OCI-LY7 (cell line): Measurements from ENCODE around the gene CNTNAP5. TPM values are rescaled to one million over a fixed set of nuclear protein-coding genes. Genes with fewer than 3 reads are reported as not detected.

Experiments used
- BruUV-seq: library from RNA; stranded (reverse); fragments of 400-500 nt; replicated peaks from 2 replicates; lab custom pipeline; 2021; lab: Mats Ljungman, UMichigan
- CTCF ChIA-PET: fragments of 300-600 bp; sonication (Branson Sonifier 250); formaldehyde crosslinking; loops from one replicate; lab custom pipeline; 2022; ENCODE audit warnings: antibody characterized with exemption; ENCODE audit not compliant: unreplicated experiment; lab: Charles Lee
- POLR2A ChIA-PET: fragments of 300-600 bp; sonication (Branson Sonifier 250); formaldehyde crosslinking; loops from one replicate; lab custom pipeline; 2022; ENCODE audit warnings: antibody characterized with exemption; lab: Charles Lee
- DNase-seq: peaks from one replicate; pipeline ENCODE4 v3.0.0-alpha.2; 2015; ENCODE audit warnings: low spot score
- H2AFZ ChIP-seq: fragments of 200-600 bp; sonication (generic), shearing (Covaris generic); 2 replicates; pipeline ENCODE4 v1.6.1; 2014; ENCODE audit warnings: mild to moderate bottlenecking, antibody characterized with exemption, low read length, moderate library complexity
- H3K27ac ChIP-seq: fragments of 200-600 bp; sonication (generic); 2 replicates; pipeline ENCODE4 v1.5.1; 2014; ENCODE audit warnings: mixed run types, low read depth, mild to moderate bottlenecking, moderate library complexity, low read length, inconsistent platforms; ENCODE audit not compliant: poor library complexity, severe bottlenecking
- H3K36me3 ChIP-seq: fragments of 200-600 bp; sonication (generic); 2 replicates; pipeline ENCODE4 v1.6.1; 2014; ENCODE audit warnings: mild to moderate bottlenecking, antibody characterized with exemption, low read length, moderate library complexity, mixed read lengths; ENCODE audit not compliant: insufficient read depth
- H3K4me1 ChIP-seq: fragments of 200-600 bp; sonication (generic); 2 replicates; pipeline ENCODE4 v1.5.1; 2014; ENCODE audit warnings: mild to moderate bottlenecking, low read length; ENCODE audit not compliant: insufficient read depth, poor library complexity, severe bottlenecking
- H3K4me2 ChIP-seq: fragments of 200-600 bp; sonication (generic); 2 replicates; pipeline ENCODE4 v1.6.1; 2014; ENCODE audit warnings: mild to moderate bottlenecking, low read length
- H3K4me3 ChIP-seq: fragments of 200-600 bp; sonication (generic); 2 replicates; pipeline ENCODE4 v1.5.1; 2014; ENCODE audit warnings: mild to moderate bottlenecking, low read depth, low read length; ENCODE audit not compliant: poor library complexity, severe bottlenecking
- H3K79me2 ChIP-seq: fragments of 200-600 bp; sonication (generic); 2 replicates; pipeline ENCODE4 v1.6.1; 2016; ENCODE audit warnings: low read depth, mild to moderate bottlenecking, low read length, moderate library complexity, mixed read lengths; ENCODE audit not compliant: insufficient read depth
- H3K9me2 ChIP-seq: fragments of 200-600 bp; sonication (generic); 2 replicates; pipeline ENCODE4 v1.6.1; 2016; ENCODE audit warnings: mild to moderate bottlenecking, low read length, mixed read lengths; ENCODE audit not compliant: insufficient read depth
- H3K9me3 ChIP-seq: fragments of 200-600 bp; sonication (generic); 2 replicates; pipeline ENCODE4 v1.6.1; 2014; ENCODE audit warnings: mild to moderate bottlenecking, mixed run types, low read length, mixed read lengths
- H4K20me1 ChIP-seq: fragments of 200-600 bp; sonication (generic); 2 replicates; pipeline ENCODE4 v1.6.1; 2014; ENCODE audit warnings: mild to moderate bottlenecking, antibody characterized with exemption, low read length, moderate library complexity, mixed read lengths; ENCODE audit not compliant: insufficient read depth
- EZH2phosphoT487 ChIP-seq: fragments of 200-600 bp; sonication (generic); IDR thresholded peaks from 2 replicates; pipeline ENCODE4 v1.6.1; 2018; ENCODE audit warnings: low read depth, borderline replicate concordance, mild to moderate bottlenecking, mixed run types, antibody characterized with exemption, low read length, moderate library complexity, mixed read lengths
- intact Hi-C: fragments of 100-400 bp; cut with micrococcal nuclease; formaldehyde crosslinking; loops from one replicate; pipeline ENCODE4 v1.10.0; 2022; ENCODE audit not compliant: unreplicated experiment
- total RNA-seq, 2 experiments: library from RNA; depleted of rRNA in 1 of 2; stranded (reverse); fragments of >200 nt in 1 of 2; shearing (Covaris generic) in 1 of 2; gene quantifications; 2 replicates each; pipeline ENCODE4 v1.2.3, GENCODE V29; 2014 to 2022
- TF ChIP-seq, protein P1 (sequence below): fragments of 200-600 bp; sonication (generic); conservative IDR thresholded peaks from 2 replicates; pipeline ENCODE4 v1.5.1; 2014; ENCODE audit warnings: mild to moderate bottlenecking, antibody characterized with exemption, low read length, moderate library complexity, mixed read lengths

Gene CNTNAP5
- total RNA-seq, 2 experiments from 2014 or later = not detected

DNA sequence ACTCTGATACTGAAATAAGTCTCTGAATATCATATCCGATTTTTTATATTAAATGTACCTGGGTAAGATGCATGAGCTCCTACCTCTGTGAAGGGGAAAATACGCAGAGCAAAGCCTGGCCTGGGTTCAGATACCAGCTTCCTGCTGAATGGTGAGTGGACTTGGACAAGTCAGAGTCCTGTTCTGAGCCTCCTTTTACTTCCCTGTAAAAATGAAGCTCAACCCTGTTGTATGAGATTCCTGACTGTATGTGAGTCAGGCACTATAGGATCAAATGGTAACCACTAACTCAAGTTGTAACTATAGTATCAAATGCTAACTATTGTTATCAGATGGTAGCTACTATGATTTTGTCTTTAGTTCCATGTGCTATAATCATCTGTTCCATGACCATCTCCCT is 561.7 kb downstream of the CNTNAP5 start:
- POLR2A ChIA-PET = interaction anchor here (0.8 kb wide), 1 partner anchor 8 kb away, joined by 3 read pairs; no protein-coding TSS in a partner anchor
- no peaks in the 10 kb centered on the region for H4K20me1 ChIP-seq
- H3K4me1 ChIP-seq = no peaks in the 10 kb centered on the region
- H3K79me2 ChIP-seq = no peaks in the 10 kb centered on the region
- no peak overlapping the region for H3K4me2 ChIP-seq
- H3K27ac ChIP-seq = no peak overlapping the region
- H3K4me3 ChIP-seq = no peak overlapping the region
- DNase-seq = no peak
- CTCF ChIA-PET = no interaction called here
- TF ChIP-seq EZH2phosphoT487 = no peak
- TF ChIP-seq, protein P1, sequence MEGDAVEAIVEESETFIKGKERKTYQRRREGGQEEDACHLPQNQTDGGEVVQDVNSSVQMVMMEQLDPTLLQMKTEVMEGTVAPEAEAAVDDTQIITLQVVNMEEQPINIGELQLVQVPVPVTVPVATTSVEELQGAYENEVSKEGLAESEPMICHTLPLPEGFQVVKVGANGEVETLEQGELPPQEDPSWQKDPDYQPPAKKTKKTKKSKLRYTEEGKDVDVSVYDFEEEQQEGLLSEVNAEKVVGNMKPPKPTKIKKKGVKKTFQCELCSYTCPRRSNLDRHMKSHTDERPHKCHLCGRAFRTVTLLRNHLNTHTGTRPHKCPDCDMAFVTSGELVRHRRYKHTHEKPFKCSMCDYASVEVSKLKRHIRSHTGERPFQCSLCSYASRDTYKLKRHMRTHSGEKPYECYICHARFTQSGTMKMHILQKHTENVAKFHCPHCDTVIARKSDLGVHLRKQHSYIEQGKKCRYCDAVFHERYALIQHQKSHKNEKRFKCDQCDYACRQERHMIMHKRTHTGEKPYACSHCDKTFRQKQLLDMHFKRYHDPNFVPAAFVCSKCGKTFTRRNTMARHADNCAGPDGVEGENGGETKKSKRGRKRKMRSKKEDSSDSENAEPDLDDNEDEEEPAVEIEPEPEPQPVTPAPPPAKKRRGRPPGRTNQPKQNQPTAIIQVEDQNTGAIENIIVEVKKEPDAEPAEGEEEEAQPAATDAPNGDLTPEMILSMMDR = no peak
- H2AFZ ChIP-seq = no peak overlapping the region
- H3K36me3 ChIP-seq = no peaks in the 10 kb centered on the region
- BruUV-seq = no TSS peak
- intact Hi-C loops = no loop called here
- no peaks in the 10 kb centered on the region for H3K9me2 ChIP-seq
- H3K9me3 ChIP-seq = no peaks in the 10 kb centered on the region

DNA sequence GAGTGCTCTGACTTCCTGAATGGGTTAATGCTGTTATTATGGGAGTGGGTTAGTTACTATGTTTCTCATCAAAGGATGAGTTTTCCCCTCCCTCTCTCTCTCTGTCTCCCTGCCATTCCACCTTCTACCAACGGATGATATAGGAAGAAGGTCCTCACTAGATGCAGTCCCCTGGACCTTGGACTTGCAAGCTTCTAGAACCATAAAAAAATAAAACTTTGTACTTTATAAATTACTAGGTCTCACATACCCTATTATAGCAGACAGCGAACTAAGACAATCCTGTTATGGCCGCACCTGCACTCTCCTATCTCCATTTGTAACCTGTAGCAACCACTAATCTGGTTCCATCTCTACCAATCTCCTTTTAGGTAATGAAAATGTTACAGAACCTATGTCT is 564.9 kb downstream of the CNTNAP5 start:
- no peaks in the 10 kb centered on the region for H3K9me3 ChIP-seq

DNA sequence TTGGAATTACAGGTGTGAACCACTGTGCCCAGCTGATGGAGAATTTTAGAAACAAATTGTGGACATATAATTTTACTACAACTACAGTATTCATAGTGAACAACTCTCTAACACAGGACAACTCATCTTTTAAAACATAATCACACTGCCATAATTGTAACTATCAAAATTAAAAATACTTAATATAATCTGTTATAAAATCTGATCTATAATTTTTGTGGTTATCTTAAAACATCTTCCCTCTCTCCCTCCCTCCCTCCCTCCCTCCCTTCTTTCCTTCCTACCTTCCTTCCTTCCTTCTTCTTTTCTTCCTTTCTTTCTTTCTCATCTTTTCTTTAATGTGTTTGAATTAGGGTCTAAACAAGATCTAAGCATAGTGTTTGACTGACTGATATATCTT is 577.7 kb downstream of the CNTNAP5 start:
- Histone ChIP-seq H3K9me3 (no peaks in the 10 kb centered on the region), H3K4me2 (no peak overlapping the region), H3K36me3 (no peaks in the 10 kb centered on the region), H3K9me2 (no peaks in the 10 kb centered on the region), H4K20me1 (no peaks in the 10 kb centered on the region), H2AFZ (no peak overlapping the region), H3K4me1 (no peaks in the 10 kb centered on the region), H3K4me3 (no peak overlapping the region), H3K27ac (no peak overlapping the region), H3K79me2 (no peaks in the 10 kb centered on the region)
- CTCF ChIA-PET = no interaction called here
- no peak for DNase-seq
- intact Hi-C loops = no loop called here
- TF ChIP-seq, protein P1 = no peak
- TF ChIP-seq EZH2phosphoT487 = no peak
- no TSS peak for BruUV-seq
- POLR2A ChIA-PET = interaction anchor here (0.6 to 0.7 kb wide), 3 partner anchors 103 to 1905 kb away, joined by 3 to 5 read pairs (median 4); no protein-coding TSS in a partner anchor

More for the DNA sequence above, 564.9 kb downstream of the CNTNAP5 start:
- H3K36me3 ChIP-seq = no peaks in the 10 kb centered on the region
- no peaks in the 10 kb centered on the region for H3K4me1 ChIP-seq
- no peak overlapping the region for H3K27ac ChIP-seq
- CTCF ChIA-PET = no interaction called here
- H3K4me2 ChIP-seq = no peak overlapping the region
- TF ChIP-seq, protein P1 = no peak
- no peak for TF ChIP-seq EZH2phosphoT487
- POLR2A ChIA-PET = no interaction called here
- intact Hi-C loops = no loop called here
- H2AFZ ChIP-seq = no peak overlapping the region
- DNase-seq = no peak
- no peak overlapping the region for H3K4me3 ChIP-seq
- H4K20me1 ChIP-seq = no peaks in the 10 kb centered on the region
- no TSS peak for BruUV-seq
- no peaks in the 10 kb centered on the region for H3K79me2 ChIP-seq
- H3K9me2 ChIP-seq = no peaks in the 10 kb centered on the region
